Measurements from ENCODE around the gene OTUB1.

Gene OTUB1

GRCh38 chr11:63978551-63979239, 7.5 kb upstream of the OTUB1 start:
- DNase-seq = no peak

GRCh38 chr11:63979426-63979825, 6.8 kb upstream of the OTUB1 start:
- DNase-seq = no peak

GRCh38 chr11:63985812-63986155, 454 bp upstream of the OTUB1 start:
- DNase-seq = peak; percentile 24

DNA sequence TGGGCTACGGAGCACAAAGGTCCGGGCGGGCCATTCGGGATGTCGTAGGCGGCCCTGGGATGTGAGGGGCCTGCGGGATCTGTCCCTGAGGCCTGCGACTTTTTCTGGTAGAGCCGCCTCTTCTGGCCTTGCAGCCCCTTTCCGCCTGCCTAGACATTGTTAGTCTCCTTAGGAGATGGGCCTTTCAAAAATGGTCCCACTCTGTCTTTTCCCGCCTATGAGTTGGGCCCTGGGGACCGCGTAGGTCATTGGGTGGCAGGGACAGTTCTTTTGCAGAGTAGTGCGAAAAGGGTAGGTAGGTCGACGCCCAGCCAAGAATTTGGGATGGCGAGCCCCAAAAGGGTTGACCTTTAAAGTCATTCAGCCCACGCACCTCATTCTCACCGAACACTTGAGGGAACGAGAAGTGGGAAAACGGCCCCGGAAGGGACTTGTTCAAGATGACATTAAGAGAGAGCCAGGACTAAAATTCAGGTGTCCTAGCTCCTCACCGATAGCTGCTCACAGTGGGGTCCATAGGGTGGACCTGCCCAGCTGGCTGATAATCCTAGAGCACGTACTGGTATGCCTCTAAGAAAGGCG, 785 bp downstream of the OTUB1 start:
- no peak for DNase-seq

- DNase-seq = no peak
Measured at GRCh38 chr11:63991558-63991957, 5.3 kb downstream of the OTUB1 start.

GRCh38 chr11:63993100-63993499, 6.9 kb downstream of the OTUB1 start:
- DNase-seq = no peak

- DNase-seq = peak; percentile 56
Measured at GRCh38 chr11:63993993-63994392, 7.8 kb downstream of the OTUB1 start.

- no peak for DNase-seq
Measured at GRCh38 chr11:63996512-63996911, 10.3 kb downstream of the OTUB1 start.

GRCh38 chr11:63997104-63997700, 11.0 kb downstream of the OTUB1 start:
- DNase-seq = no peak

DNA sequence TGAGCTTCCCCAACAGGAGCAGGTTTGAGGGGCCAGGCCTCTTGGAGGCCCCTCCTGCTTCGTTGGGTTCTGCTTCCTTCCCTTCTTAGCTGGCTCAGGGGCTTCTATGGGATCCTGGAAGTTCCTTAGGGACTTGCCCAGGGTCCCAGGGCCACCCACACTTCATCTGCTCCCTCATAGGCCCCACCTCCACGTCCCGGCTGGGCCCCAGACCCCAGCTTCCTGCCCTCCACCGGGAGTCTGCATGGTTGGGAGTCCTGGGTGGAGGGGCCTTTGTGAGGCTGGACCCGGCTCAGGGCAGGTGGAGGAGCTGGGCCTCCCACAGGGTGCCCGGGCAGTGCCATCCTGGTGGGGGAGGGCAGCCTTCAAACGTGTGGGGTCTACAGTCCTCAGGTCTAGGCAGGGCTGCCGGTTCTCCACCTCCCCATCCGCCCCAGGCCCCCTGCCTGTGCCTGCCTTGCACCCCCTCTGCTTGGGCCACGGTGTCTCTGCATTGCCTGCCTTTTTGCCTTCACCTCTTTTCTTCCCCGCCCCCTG, 11.6 kb downstream of the OTUB1 start:
- DNase-seq = no peak

DNA sequence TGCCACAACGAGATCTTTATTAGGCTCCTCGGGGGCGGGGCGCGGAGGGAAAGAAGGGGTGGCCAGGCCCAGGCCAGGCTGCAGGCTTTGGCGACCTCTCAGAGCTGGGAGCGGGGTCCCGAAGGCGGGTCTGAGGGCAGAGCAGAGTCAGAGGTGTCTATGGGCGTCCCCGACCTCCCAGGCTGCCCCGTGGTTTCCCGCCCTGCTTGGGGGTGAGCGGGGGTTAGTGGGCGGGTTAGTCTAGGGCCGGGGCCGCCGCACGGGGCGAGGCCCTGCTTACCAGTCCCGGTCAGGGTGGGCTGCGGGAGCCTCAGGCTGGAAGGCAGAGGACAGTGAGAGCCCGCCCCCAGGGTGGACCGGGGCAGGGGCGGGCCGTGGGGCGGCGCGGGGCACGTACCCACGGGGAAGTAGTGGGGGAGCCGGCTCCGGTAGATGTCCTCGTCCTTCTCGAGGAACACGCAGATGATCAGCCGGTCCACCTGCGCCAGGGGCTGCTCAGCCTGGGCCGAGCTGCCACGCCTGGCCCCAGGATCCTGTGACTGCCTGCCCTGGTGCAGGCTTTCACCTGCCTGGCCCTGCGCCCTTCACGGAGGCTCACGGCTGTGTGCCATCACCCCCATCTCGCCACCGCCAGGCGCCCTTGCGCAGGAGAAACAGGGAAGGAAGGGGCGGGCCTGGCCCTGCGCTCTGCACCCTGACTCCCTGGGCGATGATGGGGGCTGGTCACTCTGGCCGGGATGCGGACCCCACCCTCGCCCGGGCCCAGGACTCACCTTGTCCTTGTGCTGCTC, 12.5 kb downstream of the OTUB1 start:
- DNase-seq = no peak

DNA sequence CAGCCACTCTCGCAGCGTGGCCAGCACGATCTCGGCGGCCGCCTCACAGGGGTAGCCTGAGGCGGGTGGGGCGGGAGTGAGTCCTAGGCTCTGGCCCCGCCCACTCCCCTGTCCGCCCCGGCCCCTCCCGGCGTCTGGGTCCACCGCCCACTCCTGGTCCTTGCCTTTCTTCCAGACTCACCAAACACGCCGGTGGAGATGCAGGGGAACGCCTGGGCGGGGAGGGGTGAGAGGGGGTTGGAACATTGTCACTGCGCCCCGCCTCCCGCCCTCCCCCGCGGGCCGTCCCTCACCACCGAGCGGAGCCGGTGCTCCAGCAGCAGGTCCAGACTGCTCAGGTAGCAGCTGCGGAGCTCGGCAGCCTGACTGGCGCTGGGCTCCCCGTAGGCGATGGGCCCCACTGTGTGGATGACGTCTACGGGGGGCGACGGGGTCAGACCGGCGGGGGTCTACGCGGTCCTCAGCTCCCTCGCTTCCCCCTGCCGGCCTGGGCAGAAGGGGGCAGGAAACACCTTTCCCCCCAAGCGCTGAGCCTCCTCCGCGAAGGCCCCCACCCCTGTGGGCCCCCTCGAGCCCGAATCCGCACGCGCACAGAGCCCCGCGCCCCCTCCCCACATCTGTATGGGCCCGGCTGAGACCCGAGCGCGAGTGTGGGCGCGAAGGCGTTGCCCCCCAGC, 13.2 kb downstream of the OTUB1 start:
- DNase-seq = peak; percentile 43

DNA sequence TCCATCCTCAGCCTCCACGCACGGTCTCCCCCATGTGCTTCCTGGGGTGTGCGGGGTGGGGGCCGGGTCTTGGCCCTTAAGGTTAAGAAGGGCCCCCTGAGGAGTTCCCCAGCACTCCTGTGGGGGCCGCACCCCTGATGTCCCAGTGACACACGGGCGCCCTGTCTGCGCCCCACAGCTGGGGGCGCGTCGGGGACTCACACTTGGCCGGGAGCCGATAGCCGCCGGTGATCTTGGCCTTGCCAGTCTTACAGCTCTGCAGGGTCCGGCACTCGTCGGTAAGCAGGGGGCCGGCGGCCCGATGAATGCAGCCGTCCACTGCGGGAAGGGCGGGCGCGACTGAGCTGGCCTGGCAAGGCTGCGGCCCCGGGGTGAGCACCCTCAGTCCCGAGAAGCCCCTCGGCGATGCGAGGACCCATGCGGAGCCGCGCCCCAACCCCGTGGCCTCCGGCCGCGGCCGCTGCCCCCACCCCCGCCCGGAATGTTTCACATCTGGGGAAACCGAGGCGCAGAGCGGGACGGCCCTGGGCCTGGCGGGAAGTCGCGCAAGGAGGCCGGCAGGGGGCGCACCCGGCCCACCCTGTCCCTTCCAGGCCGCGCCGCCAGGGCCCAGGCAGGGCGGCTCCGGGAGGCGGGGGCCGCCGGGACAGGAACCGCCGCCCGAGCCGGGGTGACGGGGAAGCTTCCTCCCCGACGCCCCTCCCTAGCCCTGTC, 13.9 kb downstream of the OTUB1 start:
- peak; percentile 79 for DNase-seq

DNA sequence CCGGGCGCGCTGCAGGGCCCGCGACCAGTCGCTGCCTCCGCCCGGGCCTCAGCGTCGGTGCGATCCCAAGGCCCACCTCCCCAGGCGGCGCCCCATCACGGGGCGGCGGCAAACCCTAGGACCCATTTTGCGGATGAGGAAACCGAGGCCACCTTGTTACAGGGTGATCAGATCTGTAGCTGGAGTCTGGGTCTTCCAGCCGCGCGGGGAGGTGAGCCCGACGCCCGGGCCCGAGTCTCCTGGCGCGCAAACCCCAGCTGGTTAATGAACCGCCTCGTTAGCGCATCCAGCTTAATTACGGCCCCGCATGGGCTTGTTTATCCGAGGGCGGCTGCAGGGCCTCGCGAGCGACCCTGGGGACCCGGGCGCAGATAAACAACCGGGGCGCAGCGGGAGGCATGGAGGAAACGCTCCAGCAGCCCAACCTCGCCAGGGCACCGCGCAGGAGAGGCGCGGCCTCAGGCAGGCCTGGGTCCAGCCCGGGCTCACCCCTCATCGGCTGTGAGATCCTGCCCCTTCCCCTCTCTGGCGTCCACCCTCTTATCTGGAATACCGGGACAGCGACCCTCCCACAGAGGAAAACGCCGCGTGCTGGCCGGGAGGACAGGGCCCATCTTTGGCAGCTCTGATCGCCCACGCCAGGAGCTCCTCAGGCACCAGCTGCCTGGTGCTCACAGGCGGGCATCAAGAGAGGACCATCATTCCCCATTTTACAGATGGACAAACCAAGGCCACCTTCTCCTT, 14.7 kb downstream of the OTUB1 start:
- no peak for DNase-seq

DNA sequence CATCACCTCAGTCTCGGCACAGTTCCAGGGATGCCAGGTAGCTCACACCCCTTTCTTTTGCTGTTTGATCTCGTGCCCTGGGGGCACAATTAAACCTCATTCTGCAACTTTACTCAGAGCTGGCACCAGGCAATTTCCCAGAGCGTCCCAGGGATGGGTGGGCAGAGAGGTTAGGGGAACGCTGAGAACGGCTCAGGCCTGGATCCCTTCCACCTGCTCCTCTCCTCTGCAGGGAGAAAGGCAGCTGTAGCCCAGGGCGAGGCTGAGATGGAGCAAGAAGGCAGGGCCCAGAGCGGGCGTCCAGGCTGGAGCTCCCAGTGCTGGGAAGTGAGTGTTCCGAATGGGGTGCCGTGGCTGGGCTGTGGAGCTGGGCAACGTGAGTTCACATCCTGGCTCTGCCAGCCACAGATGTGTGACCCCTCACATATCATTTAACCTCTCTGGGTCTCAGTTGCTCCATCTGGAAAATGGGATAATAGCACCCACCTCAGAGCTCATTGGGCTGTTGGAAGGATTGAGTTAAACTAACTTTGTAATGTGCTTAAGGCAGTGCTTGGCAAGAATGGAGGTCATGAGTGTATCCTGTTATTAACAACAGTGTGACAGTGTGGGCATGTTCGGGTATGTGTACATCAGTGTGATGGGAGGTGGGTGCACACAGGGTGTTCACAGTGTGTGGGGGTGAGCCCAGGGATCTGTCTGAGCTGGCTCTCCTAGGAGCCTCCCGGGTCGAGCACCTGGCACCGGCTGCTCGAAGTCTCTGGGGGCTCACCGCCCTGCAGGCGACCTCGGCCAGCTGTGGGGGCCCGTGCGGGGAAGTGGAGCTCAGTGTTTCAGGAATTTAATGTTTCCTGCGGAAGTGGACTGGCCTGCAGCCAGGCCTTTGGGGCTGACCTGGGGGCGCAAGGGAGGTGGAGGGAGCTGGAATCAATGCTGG, 15.5 kb downstream of the OTUB1 start:
- DNase-seq = no peak

- DNase-seq = no peak
Measured at GRCh38 chr11:64003807-64004589, 17.8 kb downstream of the OTUB1 start.

- DNase-seq = no peak
Measured at GRCh38 chr11:64004590-64004984, 18.3 kb downstream of the OTUB1 start.

DNA sequence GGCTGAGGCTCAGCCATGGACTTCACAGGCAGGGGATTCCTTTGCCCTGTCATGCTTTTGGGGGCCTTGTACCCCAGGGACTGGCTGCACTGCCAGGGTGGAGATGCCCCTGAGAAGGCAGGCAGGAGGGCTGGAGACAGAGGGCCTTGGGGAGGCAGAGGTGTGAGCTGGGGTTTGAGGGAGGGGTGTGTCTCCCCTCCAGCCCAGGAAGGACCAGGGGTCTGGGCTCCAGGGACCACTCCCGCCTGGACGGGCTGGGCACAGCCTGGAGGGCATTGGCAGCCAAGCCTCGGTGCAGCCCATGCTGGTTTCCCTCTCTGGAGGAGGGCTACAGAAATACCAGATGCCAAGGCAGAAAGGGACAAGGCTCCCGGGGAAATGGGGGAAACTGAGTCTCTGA, 19.5 kb downstream of the OTUB1 start:
- DNase-seq = no peak

GRCh38 chr11:64006398-64006797, 20.2 kb downstream of the OTUB1 start:
- no peak for DNase-seq
